A673 (cell line): ENCODE measurements around the gene PSMC5. TPM values are rescaled to one million over a fixed set of nuclear protein-coding genes. Genes with fewer than 3 reads are reported as not detected.
A peak's percentile ranks its signal among the peaks of the same experiment; 100 is the strongest.
"Not testable (repeated sequence)": the region's sequence is repeated elsewhere in the genome, so short reads cannot be mapped to it uniquely, and the experiment has no call there.

Experiments
- BruUV-seq: library from RNA; stranded (reverse); fragments of 400-500 nt; replicated peaks from 2 replicates; lab custom pipeline; 2021; lab: Mats Ljungman, UMichigan
- CTCF ChIA-PET: fragments of 300-600 bp; sonication (Branson Sonifier 250); formaldehyde crosslinking; loops from one replicate; lab custom pipeline; 2022; ENCODE audit warnings: antibody characterized with exemption; lab: Charles Lee
- POLR2A ChIA-PET: fragments of 300-600 bp; sonication (Branson Sonifier 250); formaldehyde crosslinking; loops from one replicate; lab custom pipeline; 2022; ENCODE audit warnings: antibody characterized with exemption; ENCODE audit not compliant: low non-redundant PET; lab: Charles Lee
- DNase-seq: peaks from one replicate; pipeline ENCODE4 v3.0.0-alpha.2; 2015; ENCODE audit warnings: low spot score
- H3K27ac ChIP-seq: fragments of 200-600 bp; sonication (generic); 2 replicates; pipeline ENCODE4 v1.5.1; 2016; ENCODE audit warnings: mixed run types, low read depth, mild to moderate bottlenecking, mixed read lengths, antibody characterized with exemption, low read length; ENCODE audit not compliant: poor library complexity, severe bottlenecking
- H3K27me3 ChIP-seq: fragments of 200-600 bp; sonication (generic); replicated peaks from 2 replicates; pipeline ENCODE4 v1.6.1; 2017; ENCODE audit warnings: mixed run types, low read depth, mild to moderate bottlenecking, mixed read lengths, antibody characterized with exemption, low read length; ENCODE audit not compliant: insufficient read depth, poor library complexity
- H3K36me3 ChIP-seq: fragments of 200-600 bp; sonication (generic); 2 replicates; pipeline ENCODE4 v1.6.1; 2016; ENCODE audit warnings: mixed run types, mild to moderate bottlenecking, mixed read lengths, antibody characterized with exemption, low read length; ENCODE audit not compliant: insufficient read depth, poor library complexity, severe bottlenecking
- H3K4me1 ChIP-seq: fragments of 200-600 bp; sonication (generic); 2 replicates; pipeline ENCODE4 v1.6.1; 2017; ENCODE audit warnings: mixed run types, mild to moderate bottlenecking, mixed read lengths, antibody characterized with exemption, low read length; ENCODE audit not compliant: insufficient read depth, poor library complexity, severe bottlenecking
- H3K4me3 ChIP-seq: fragments of 200-600 bp; sonication (generic); 2 replicates; pipeline ENCODE4 v1.5.1; 2016; ENCODE audit warnings: low read depth, mixed run types, mild to moderate bottlenecking, mixed read lengths, low read length; ENCODE audit not compliant: poor library complexity, severe bottlenecking
- H3K9me3 ChIP-seq: fragments of 200-600 bp; sonication (generic); 2 replicates; pipeline ENCODE4 v1.6.1; 2016; ENCODE audit warnings: mixed run types, low read depth, mild to moderate bottlenecking, mixed read lengths, antibody characterized with exemption, low read length; ENCODE audit not compliant: poor library complexity, severe bottlenecking
- EZH2 ChIP-seq: fragments of 200-600 bp; sonication (generic); IDR thresholded peaks from 2 replicates; pipeline ENCODE4 v1.6.1; 2017; ENCODE audit warnings: borderline replicate concordance, low read depth, mild to moderate bottlenecking, mixed read lengths, antibody characterized with exemption, low read length; ENCODE audit not compliant: poor library complexity, severe bottlenecking
- intact Hi-C: fragments of 100-400 bp; cut with micrococcal nuclease; formaldehyde crosslinking; loops from one replicate; pipeline ENCODE4 v1.10.0; 2022; ENCODE audit not compliant: unreplicated experiment
- total RNA-seq: library from RNA; stranded (reverse); gene quantifications from 2 replicates; pipeline ENCODE4 v1.2.3, GENCODE V29; 2021
- TF ChIP-seq, protein P1 (sequence below): fragments of 300-800, 200-600 bp; sonication (generic); conservative IDR thresholded peaks from 2 replicates; pipeline ENCODE4 v1.5.1; 2017; ENCODE audit warnings: low read depth, mild to moderate bottlenecking, antibody characterized with exemption, low read length, moderate library complexity, mixed read lengths

The PSMC5 gene
- total RNA-seq, 1 experiment from 2014 or later = 302 TPM

- intact Hi-C loops = loop anchor here (1.0 kb wide), 1 partner anchor 15 kb away; the partner anchor contains the start of genes FTSJ3 and PSMC5
- ChIA-PET CTCF (interaction anchor here (0.7 kb wide), 1 partner anchor 87 kb away, joined by 5 read pairs; no protein-coding TSS in a partner anchor), POLR2A (no interaction called here)
- H3K36me3 ChIP-seq = peaks cover 2% of the 10 kb centered on the region
- peaks cover 39% of the 10 kb centered on the region for H3K4me1 ChIP-seq
- no TSS peak for BruUV-seq
- H3K9me3 ChIP-seq = no peaks in the 10 kb centered on the region
- H3K27me3 ChIP-seq = no peaks in the 10 kb centered on the region
- no peak for DNase-seq
- H3K4me3 ChIP-seq = peak overlapping the region; percentile 95
- TF ChIP-seq, protein P1, sequence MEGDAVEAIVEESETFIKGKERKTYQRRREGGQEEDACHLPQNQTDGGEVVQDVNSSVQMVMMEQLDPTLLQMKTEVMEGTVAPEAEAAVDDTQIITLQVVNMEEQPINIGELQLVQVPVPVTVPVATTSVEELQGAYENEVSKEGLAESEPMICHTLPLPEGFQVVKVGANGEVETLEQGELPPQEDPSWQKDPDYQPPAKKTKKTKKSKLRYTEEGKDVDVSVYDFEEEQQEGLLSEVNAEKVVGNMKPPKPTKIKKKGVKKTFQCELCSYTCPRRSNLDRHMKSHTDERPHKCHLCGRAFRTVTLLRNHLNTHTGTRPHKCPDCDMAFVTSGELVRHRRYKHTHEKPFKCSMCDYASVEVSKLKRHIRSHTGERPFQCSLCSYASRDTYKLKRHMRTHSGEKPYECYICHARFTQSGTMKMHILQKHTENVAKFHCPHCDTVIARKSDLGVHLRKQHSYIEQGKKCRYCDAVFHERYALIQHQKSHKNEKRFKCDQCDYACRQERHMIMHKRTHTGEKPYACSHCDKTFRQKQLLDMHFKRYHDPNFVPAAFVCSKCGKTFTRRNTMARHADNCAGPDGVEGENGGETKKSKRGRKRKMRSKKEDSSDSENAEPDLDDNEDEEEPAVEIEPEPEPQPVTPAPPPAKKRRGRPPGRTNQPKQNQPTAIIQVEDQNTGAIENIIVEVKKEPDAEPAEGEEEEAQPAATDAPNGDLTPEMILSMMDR = no peak
- TF ChIP-seq EZH2 = no peak
- peak overlapping the region; percentile 92 for H3K27ac ChIP-seq
These were observed 14.9 kb downstream of the PSMC5 start for GRCh38 chr17:63842173-63842539.

GRCh38 chr17:63842540-63843386, 15.5 kb downstream of the PSMC5 start, which contains the start of gene SMARCD2:
Gene SMARCD2 (minus strand): TSS chr17:63842685. CDS start chr17:63842674, 11 bp downstream.
- CTCF ChIA-PET = interaction anchor here (0.8 to 1.2 kb wide), 2 partner anchors 8 to 23 kb away, joined by 4 to 5 read pairs; no protein-coding TSS in a partner anchor
- peak; percentile 99 for DNase-seq
- Histone ChIP-seq H3K36me3 (no peaks in the 10 kb centered on the region), H3K9me3 (no peaks in the 10 kb centered on the region), H3K4me1 (peaks cover 36% of the 10 kb centered on the region), H3K27me3 (no peaks in the 10 kb centered on the region), H3K4me3 (peak within 1 kb of the TSS; percentile 95), H3K27ac (peak within 1 kb of the TSS; percentile 92)
- no TSS peak for BruUV-seq
- POLR2A ChIA-PET = interaction anchor here (0.6 kb wide), 1 partner anchor 303 kb away, joined by 3 read pairs; no protein-coding TSS in a partner anchor
- TF ChIP-seq EZH2 = no peak
- TF ChIP-seq, protein P1 = no peak
- intact Hi-C loops = loop anchor here (1.0 kb wide), 1 partner anchor 15 kb away; the partner anchor contains the start of genes FTSJ3 and PSMC5

DNA sequence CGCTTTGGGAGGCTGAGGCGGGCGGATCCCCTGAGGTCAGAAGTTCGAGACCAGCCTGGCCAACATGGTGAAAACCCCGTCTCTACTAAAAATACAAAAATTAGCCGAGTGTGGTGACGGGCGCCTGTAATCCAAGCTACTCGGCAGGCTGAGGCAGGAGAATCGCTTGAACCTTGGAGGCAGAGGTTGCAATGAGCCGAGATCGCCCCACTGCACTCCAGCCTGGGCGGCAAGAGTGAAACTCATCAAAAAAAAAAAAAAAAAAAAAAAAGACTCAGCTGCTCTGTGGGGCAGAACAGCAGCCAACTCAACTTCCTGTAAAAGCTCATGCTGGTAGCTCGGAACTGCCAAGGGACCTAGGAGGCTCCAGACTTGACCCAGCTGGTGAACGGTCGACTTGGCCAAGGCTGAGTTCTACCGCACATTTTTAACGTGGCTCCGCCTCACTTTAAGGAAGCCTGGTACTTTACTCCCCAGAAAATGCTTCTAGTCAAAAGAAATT, 16.2 kb downstream of the PSMC5 start:
- Histone ChIP-seq H3K4me3 (peak overlapping the region; percentile 95), H3K4me1 (peaks cover 30% of the 10 kb centered on the region), H3K27ac (peak overlapping the region; percentile 62)
- H3K27me3 ChIP-seq, H3K36me3 ChIP-seq, intact Hi-C loops, H3K9me3 ChIP-seq, DNase-seq: not testable (repeated sequence)
- TSS peak; percentile 84 for BruUV-seq
- ChIA-PET CTCF (interaction anchor here (0.7 to 1.2 kb wide), 3 partner anchors 9 to 23 kb away, joined by 4 to 5 read pairs (median 5); partner anchors contain the start of gene PSMC5), POLR2A (interaction anchor here (0.6 kb wide), 1 partner anchor 303 kb away, joined by 3 read pairs; no protein-coding TSS in a partner anchor)
